Gastroesophageal sphincter (tissue), 3 donors: Measurements from ENCODE around the gene THSD4.

Experiments
- EP300 ChIP-seq: sonication (generic); formaldehyde crosslinking; IDR thresholded peaks from one replicate; pipeline ENCODE4 v1.6.1; 2017; ENCODE audit warnings: antibody characterized with exemption, mild to moderate bottlenecking
- POLR2A ChIP-seq, 2 donors: fragments of 450-650 bp; IDR thresholded peaks; one replicate each; pipeline ENCODE4 v1.6.1; 2017; ENCODE audit warnings: antibody characterized with exemption in 2 of 2, mild to moderate bottlenecking in 2 of 2, moderate library complexity in 1 of 2
- POLR2AphosphoS5 ChIP-seq: sonication (generic); formaldehyde crosslinking; IDR thresholded peaks from one replicate; pipeline ENCODE4 v1.6.1; 2017; ENCODE audit warnings: antibody characterized with exemption
- TF ChIP-seq, protein P1 (sequence below), 4 experiments: fragments of 200-600 bp in 2 of 4; fragments of 450-650 bp in 2 of 4; sonication (generic) in 1 of 4; IDR thresholded peaks; one replicate each; pipeline ENCODE4 v1.5.1; 2017 to 2019; ENCODE audit warnings: antibody characterized with exemption in 4 of 4, mild to moderate bottlenecking in 2 of 4, moderate library complexity in 2 of 4

DNA sequence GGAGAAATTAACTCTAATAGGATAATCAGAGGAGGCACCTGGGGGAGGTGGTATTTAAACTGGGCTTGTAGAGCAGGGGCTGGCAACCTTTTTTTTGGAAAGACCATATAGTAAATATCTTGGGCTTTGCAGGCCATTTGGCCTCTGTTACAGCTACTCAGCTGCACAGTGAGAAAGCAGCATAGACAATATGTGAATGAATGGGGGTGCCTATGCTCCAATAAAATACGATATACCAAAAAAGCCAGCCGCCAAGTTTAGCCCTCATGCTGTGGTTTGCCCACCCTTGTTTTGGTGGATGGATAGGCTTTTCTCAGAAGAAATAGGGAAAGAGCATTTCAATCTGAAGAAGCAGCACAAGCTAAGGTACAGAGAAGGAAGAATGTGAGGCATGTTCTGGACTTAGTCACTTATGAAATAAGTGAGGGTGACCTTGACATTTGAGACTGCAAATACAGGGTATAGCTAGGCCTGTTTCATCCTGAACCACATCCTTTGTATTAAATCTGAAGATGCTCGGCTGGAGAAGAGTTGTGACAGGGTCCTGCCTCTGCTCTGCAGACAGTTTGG lies 564.0 kb downstream of the THSD4 start:
- TF ChIP-seq, protein P1, sequence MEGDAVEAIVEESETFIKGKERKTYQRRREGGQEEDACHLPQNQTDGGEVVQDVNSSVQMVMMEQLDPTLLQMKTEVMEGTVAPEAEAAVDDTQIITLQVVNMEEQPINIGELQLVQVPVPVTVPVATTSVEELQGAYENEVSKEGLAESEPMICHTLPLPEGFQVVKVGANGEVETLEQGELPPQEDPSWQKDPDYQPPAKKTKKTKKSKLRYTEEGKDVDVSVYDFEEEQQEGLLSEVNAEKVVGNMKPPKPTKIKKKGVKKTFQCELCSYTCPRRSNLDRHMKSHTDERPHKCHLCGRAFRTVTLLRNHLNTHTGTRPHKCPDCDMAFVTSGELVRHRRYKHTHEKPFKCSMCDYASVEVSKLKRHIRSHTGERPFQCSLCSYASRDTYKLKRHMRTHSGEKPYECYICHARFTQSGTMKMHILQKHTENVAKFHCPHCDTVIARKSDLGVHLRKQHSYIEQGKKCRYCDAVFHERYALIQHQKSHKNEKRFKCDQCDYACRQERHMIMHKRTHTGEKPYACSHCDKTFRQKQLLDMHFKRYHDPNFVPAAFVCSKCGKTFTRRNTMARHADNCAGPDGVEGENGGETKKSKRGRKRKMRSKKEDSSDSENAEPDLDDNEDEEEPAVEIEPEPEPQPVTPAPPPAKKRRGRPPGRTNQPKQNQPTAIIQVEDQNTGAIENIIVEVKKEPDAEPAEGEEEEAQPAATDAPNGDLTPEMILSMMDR (IDR thresholded peaks at IDR 0.05): no peak
- TF ChIP-seq POLR2AphosphoS5 (no peak), POLR2A (IDR thresholded peaks at IDR 0.05) (no peak), EP300 (no peak)
